OCI-LY7 (cell line): ENCODE results near the gene ZBTB44. TPM values are rescaled to one million over a fixed set of nuclear protein-coding genes. Genes with fewer than 3 reads are reported as not detected.

ENCODE experiments used
- BruUV-seq: library from RNA; stranded (reverse); fragments of 400-500 nt; replicated peaks from 2 replicates; lab custom pipeline; 2021; lab: Mats Ljungman, UMichigan
- CTCF ChIA-PET: fragments of 300-600 bp; sonication (Branson Sonifier 250); formaldehyde crosslinking; loops from one replicate; lab custom pipeline; 2022; ENCODE audit warnings: antibody characterized with exemption; ENCODE audit not compliant: unreplicated experiment; lab: Charles Lee
- POLR2A ChIA-PET: fragments of 300-600 bp; sonication (Branson Sonifier 250); formaldehyde crosslinking; loops from one replicate; lab custom pipeline; 2022; ENCODE audit warnings: antibody characterized with exemption; lab: Charles Lee
- DNase-seq: peaks from one replicate; pipeline ENCODE4 v3.0.0-alpha.2; 2015; ENCODE audit warnings: low spot score
- H2AFZ ChIP-seq: fragments of 200-600 bp; sonication (generic), shearing (Covaris generic); 2 replicates; pipeline ENCODE4 v1.6.1; 2014; ENCODE audit warnings: mild to moderate bottlenecking, antibody characterized with exemption, low read length, moderate library complexity
- H3K27ac ChIP-seq: fragments of 200-600 bp; sonication (generic); 2 replicates; pipeline ENCODE4 v1.5.1; 2014; ENCODE audit warnings: mixed run types, low read depth, mild to moderate bottlenecking, moderate library complexity, low read length, inconsistent platforms; ENCODE audit not compliant: poor library complexity, severe bottlenecking
- H3K36me3 ChIP-seq: fragments of 200-600 bp; sonication (generic); 2 replicates; pipeline ENCODE4 v1.6.1; 2014; ENCODE audit warnings: mild to moderate bottlenecking, antibody characterized with exemption, low read length, moderate library complexity, mixed read lengths; ENCODE audit not compliant: insufficient read depth
- H3K4me1 ChIP-seq: fragments of 200-600 bp; sonication (generic); 2 replicates; pipeline ENCODE4 v1.5.1; 2014; ENCODE audit warnings: mild to moderate bottlenecking, low read length; ENCODE audit not compliant: insufficient read depth, poor library complexity, severe bottlenecking
- H3K4me2 ChIP-seq: fragments of 200-600 bp; sonication (generic); 2 replicates; pipeline ENCODE4 v1.6.1; 2014; ENCODE audit warnings: mild to moderate bottlenecking, low read length
- H3K4me3 ChIP-seq: fragments of 200-600 bp; sonication (generic); 2 replicates; pipeline ENCODE4 v1.5.1; 2014; ENCODE audit warnings: mild to moderate bottlenecking, low read depth, low read length; ENCODE audit not compliant: poor library complexity, severe bottlenecking
- H3K79me2 ChIP-seq: fragments of 200-600 bp; sonication (generic); 2 replicates; pipeline ENCODE4 v1.6.1; 2016; ENCODE audit warnings: low read depth, mild to moderate bottlenecking, low read length, moderate library complexity, mixed read lengths; ENCODE audit not compliant: insufficient read depth
- H3K9me2 ChIP-seq: fragments of 200-600 bp; sonication (generic); 2 replicates; pipeline ENCODE4 v1.6.1; 2016; ENCODE audit warnings: mild to moderate bottlenecking, low read length, mixed read lengths; ENCODE audit not compliant: insufficient read depth
- H3K9me3 ChIP-seq: fragments of 200-600 bp; sonication (generic); 2 replicates; pipeline ENCODE4 v1.6.1; 2014; ENCODE audit warnings: mild to moderate bottlenecking, mixed run types, low read length, mixed read lengths
- H4K20me1 ChIP-seq: fragments of 200-600 bp; sonication (generic); 2 replicates; pipeline ENCODE4 v1.6.1; 2014; ENCODE audit warnings: mild to moderate bottlenecking, antibody characterized with exemption, low read length, moderate library complexity, mixed read lengths; ENCODE audit not compliant: insufficient read depth
- EZH2phosphoT487 ChIP-seq: fragments of 200-600 bp; sonication (generic); IDR thresholded peaks from 2 replicates; pipeline ENCODE4 v1.6.1; 2018; ENCODE audit warnings: low read depth, borderline replicate concordance, mild to moderate bottlenecking, mixed run types, antibody characterized with exemption, low read length, moderate library complexity, mixed read lengths
- intact Hi-C: fragments of 100-400 bp; cut with micrococcal nuclease; formaldehyde crosslinking; loops from one replicate; pipeline ENCODE4 v1.10.0; 2022; ENCODE audit not compliant: unreplicated experiment
- total RNA-seq, 2 experiments: library from RNA; depleted of rRNA in 1 of 2; stranded (reverse); fragments of >200 nt in 1 of 2; shearing (Covaris generic) in 1 of 2; gene quantifications; 2 replicates each; pipeline ENCODE4 v1.2.3, GENCODE V29; 2014 to 2022
- TF ChIP-seq, protein P1 (sequence below): fragments of 200-600 bp; sonication (generic); conservative IDR thresholded peaks from 2 replicates; pipeline ENCODE4 v1.5.1; 2014; ENCODE audit warnings: mild to moderate bottlenecking, antibody characterized with exemption, low read length, moderate library complexity, mixed read lengths

ZBTB44 gene
- total RNA-seq, 2 experiments from 2014 or later: 57.4 to 60.2 TPM

DNA sequence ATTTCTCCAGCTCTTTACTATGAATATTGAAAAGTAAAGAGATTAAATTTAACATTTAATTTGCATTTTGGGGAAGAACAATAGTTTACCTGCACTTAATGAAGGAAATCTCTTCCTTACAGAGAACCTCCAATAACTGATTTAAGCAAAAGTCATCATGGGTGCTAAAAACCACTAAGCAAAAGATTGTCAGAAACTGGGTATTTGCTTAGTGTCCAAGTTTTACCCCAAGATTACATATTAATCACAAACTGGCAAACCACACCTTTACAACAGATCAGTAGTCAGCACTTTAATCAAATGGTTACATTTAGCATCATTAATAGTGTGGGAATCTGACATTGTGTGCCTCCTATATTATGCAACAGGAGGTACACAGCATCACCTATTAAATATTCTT is 2.7 kb downstream of the ZBTB44 start:
- H3K9me2 ChIP-seq: no peaks in the 10 kb centered on the region
- H4K20me1 ChIP-seq: peaks cover 13% of the 10 kb centered on the region
- H3K4me3 ChIP-seq: peak overlapping the region; percentile 89
- POLR2A ChIA-PET: no interaction called here
- CTCF ChIA-PET: interaction anchor here (1.2 kb wide), 1 partner anchor 11 kb away, joined by 3 read pairs; no protein-coding TSS in a partner anchor
- peaks cover 7% of the 10 kb centered on the region; the same call in 1 of the 2 replicates for H3K9me3 ChIP-seq
- TF ChIP-seq, protein P1, sequence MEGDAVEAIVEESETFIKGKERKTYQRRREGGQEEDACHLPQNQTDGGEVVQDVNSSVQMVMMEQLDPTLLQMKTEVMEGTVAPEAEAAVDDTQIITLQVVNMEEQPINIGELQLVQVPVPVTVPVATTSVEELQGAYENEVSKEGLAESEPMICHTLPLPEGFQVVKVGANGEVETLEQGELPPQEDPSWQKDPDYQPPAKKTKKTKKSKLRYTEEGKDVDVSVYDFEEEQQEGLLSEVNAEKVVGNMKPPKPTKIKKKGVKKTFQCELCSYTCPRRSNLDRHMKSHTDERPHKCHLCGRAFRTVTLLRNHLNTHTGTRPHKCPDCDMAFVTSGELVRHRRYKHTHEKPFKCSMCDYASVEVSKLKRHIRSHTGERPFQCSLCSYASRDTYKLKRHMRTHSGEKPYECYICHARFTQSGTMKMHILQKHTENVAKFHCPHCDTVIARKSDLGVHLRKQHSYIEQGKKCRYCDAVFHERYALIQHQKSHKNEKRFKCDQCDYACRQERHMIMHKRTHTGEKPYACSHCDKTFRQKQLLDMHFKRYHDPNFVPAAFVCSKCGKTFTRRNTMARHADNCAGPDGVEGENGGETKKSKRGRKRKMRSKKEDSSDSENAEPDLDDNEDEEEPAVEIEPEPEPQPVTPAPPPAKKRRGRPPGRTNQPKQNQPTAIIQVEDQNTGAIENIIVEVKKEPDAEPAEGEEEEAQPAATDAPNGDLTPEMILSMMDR: no peak
- TF ChIP-seq EZH2phosphoT487: no peak
- H3K27ac ChIP-seq: no peak overlapping the region
- intact Hi-C loops: loop anchor here (5.0 to 10.0 kb wide), 4 partner anchors 40 to 307 kb away; partner anchors contain the start of gene PRDM10
- H3K4me1 ChIP-seq: peaks cover 48% of the 10 kb centered on the region
- BruUV-seq: no TSS peak
- no peak overlapping the region for H2AFZ ChIP-seq
- H3K36me3 ChIP-seq: peaks cover 29% of the 10 kb centered on the region
- DNase-seq: no peak
- peaks cover 68% of the 10 kb centered on the region for H3K79me2 ChIP-seq
- peak overlapping the region; percentile 71 for H3K4me2 ChIP-seq

DNA sequence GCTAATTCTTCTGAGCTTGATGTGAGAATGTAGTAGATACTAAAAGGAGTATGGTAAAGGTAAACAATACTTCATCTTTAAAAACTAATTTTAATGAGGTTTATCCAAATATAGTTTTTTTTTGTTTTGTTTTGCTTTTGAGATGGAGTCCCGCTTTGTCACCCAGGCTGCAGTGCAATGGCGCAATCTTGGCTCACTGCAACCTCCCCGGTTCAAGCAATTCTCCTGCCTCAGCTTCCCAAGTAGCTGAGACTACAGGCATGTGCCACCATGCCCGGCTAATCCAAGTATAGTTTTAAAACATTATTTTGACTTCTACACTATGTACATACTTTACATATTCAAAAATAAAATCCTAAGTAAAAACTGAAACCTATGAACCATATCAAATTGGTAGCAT is 4.1 kb downstream of the ZBTB44 start:
- intact Hi-C loops: loop anchor here (5.0 to 10.0 kb wide), 4 partner anchors 38 to 306 kb away; partner anchors contain the start of gene PRDM10
- H3K9me3 ChIP-seq: peaks cover 10% of the 10 kb centered on the region; the same call in 1 of the 2 replicates
- no peak overlapping the region for H3K27ac ChIP-seq
- H2AFZ ChIP-seq: no peak overlapping the region
- no peak for DNase-seq
- ChIA-PET POLR2A (interaction anchor here (1.0 to 2.0 kb wide), 2 partner anchors 10 kb away, joined by 3 to 14 read pairs; no protein-coding TSS in a partner anchor), CTCF (no interaction called here)
- no peak for TF ChIP-seq EZH2phosphoT487
- peak overlapping the region; percentile 71 for H3K4me2 ChIP-seq
- peaks cover 44% of the 10 kb centered on the region for H3K36me3 ChIP-seq
- H4K20me1 ChIP-seq: peaks cover 13% of the 10 kb centered on the region
- peaks cover 43% of the 10 kb centered on the region for H3K4me1 ChIP-seq
- H3K79me2 ChIP-seq: peaks cover 81% of the 10 kb centered on the region
- H3K4me3 ChIP-seq: no peak overlapping the region
- H3K9me2 ChIP-seq: no peaks in the 10 kb centered on the region
- no TSS peak for BruUV-seq

DNA sequence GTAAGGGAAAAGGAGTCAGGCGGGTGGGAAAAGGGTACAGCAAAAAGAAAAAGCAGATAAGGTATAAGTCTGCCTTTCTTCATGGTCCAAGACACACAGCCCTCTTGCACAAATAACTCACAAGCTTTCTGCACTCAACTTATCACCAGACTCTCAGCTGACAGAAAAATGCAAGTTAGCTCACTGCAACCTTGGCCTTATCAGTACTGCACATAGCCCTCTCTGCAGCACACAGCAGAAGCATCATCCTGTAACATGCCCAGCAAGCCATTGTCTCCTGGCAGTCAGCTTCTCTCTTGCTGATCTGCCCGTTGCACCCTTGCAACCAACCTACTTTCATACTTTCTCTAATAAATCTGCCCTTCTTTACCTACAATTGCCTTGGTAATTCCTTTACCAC is 5.8 kb downstream of the ZBTB44 start:
- H3K36me3 ChIP-seq: peaks cover 54% of the 10 kb centered on the region
- no peak overlapping the region for H3K27ac ChIP-seq
- no TSS peak for BruUV-seq
- no peak overlapping the region for H3K4me2 ChIP-seq
- DNase-seq: no peak
- peaks cover 36% of the 10 kb centered on the region for H3K4me1 ChIP-seq
- H3K4me3 ChIP-seq: no peak overlapping the region
- CTCF ChIA-PET: no interaction called here
- intact Hi-C loops: no loop called here
- peaks cover 99% of the 10 kb centered on the region for H3K79me2 ChIP-seq
- H3K9me2 ChIP-seq: no peaks in the 10 kb centered on the region
- POLR2A ChIA-PET: interaction anchor here (0.7 to 2.0 kb wide), 2 partner anchors 8 to 1250 kb away, joined by 3 to 14 read pairs; no protein-coding TSS in a partner anchor
- peaks cover 13% of the 10 kb centered on the region for H4K20me1 ChIP-seq
- TF ChIP-seq, protein P1: no peak
- TF ChIP-seq EZH2phosphoT487: no peak
- H2AFZ ChIP-seq: no peak overlapping the region
- H3K9me3 ChIP-seq: peaks cover 25% of the 10 kb centered on the region; the same call in 1 of the 2 replicates
